DOHH2 (cell line): Measurements from ENCODE around the gene SLC2A9.

Source experiments
- H3F3A ChIP-seq: fragments of 200-600 bp; sonication (generic), shearing (Covaris generic); 2 replicates; pipeline ENCODE4 v1.6.0; 2016; ENCODE audit warnings: antibody characterized with exemption, mild to moderate bottlenecking; ENCODE audit not compliant: control insufficient read depth, insufficient read depth
- H3K27ac ChIP-seq: fragments of 200-600 bp; sonication (generic); 2 replicates; pipeline ENCODE4 v1.5.1; 2014; ENCODE audit warnings: low read depth, mild to moderate bottlenecking, low read length, moderate library complexity
- H3K27me3 ChIP-seq: fragments of 200-600 bp; sonication (generic); 2 replicates; pipeline ENCODE4 v1.6.1; 2014; ENCODE audit warnings: mild to moderate bottlenecking, low read length, mixed read lengths; ENCODE audit not compliant: control insufficient read depth
- H3K36me3 ChIP-seq: fragments of 200-600 bp; sonication (generic); 2 replicates; pipeline ENCODE4 v1.6.1; 2014; ENCODE audit warnings: mild to moderate bottlenecking, low read length, moderate library complexity, mixed read lengths; ENCODE audit not compliant: control insufficient read depth
- H3K4me1 ChIP-seq: fragments of 200-600 bp; sonication (generic); 2 replicates; pipeline ENCODE4 v1.6.1; 2014; ENCODE audit warnings: mild to moderate bottlenecking, low read length, mixed read lengths; ENCODE audit not compliant: control insufficient read depth
- H3K4me2 ChIP-seq: fragments of 200-600 bp; sonication (generic); 2 replicates; pipeline ENCODE4 v1.6.0; 2014; ENCODE audit warnings: mild to moderate bottlenecking, low read length, moderate library complexity
- H3K4me3 ChIP-seq: fragments of 200-600 bp; sonication (generic); 2 replicates; pipeline ENCODE4 v1.5.1; 2014; ENCODE audit warnings: mild to moderate bottlenecking, low read length, mixed read lengths
- H3K79me2 ChIP-seq: fragments of 200-600 bp; sonication (generic); 2 replicates; pipeline ENCODE4 v1.6.1; 2014; ENCODE audit warnings: mild to moderate bottlenecking, low read length, mixed read lengths; ENCODE audit not compliant: control insufficient read depth
- H3K9me2 ChIP-seq: fragments of 200-600 bp; sonication (generic); replicated peaks from 2 replicates; pipeline ENCODE4 v1.6.1; 2014; ENCODE audit warnings: mild to moderate bottlenecking, low read length, mixed read lengths; ENCODE audit not compliant: control insufficient read depth
- H3K9me3 ChIP-seq: fragments of 200-600 bp; sonication (generic); 2 replicates; pipeline ENCODE4 v1.6.1; 2014; ENCODE audit warnings: antibody characterized with exemption, low read length, mixed read lengths; ENCODE audit not compliant: control insufficient read depth, insufficient read depth
- H4K20me1 ChIP-seq: fragments of 200-600 bp; sonication (generic); 2 replicates; pipeline ENCODE4 v1.6.0; 2014; ENCODE audit warnings: low read depth, mild to moderate bottlenecking, antibody characterized with exemption, low read length, moderate library complexity; ENCODE audit not compliant: control insufficient read depth, insufficient read depth
- CTCF ChIP-seq: fragments of 200-600 bp; sonication (generic); IDR thresholded peaks from one replicate; pipeline ENCODE4 v1.5.1; 2014; ENCODE audit warnings: antibody characterized with exemption, mild to moderate bottlenecking, low read depth, low read length; ENCODE audit not compliant: poor library complexity, severe bottlenecking
- EZH2phosphoT487 ChIP-seq: fragments of 200-600 bp; sonication (generic); IDR thresholded peaks from 2 replicates; pipeline ENCODE4 v1.6.1; 2017; ENCODE audit warnings: borderline replicate concordance, mild to moderate bottlenecking, antibody characterized with exemption, low read length, moderate library complexity, mixed read lengths

SLC2A9 gene

GRCh38 chr4:9933184-9933583 is 88.1 kb downstream of the SLC2A9 start:
- Histone ChIP-seq H3K27ac (no peak overlapping the region), H4K20me1 (no peaks in the 10 kb centered on the region), H3K4me2 (no peak overlapping the region), H3F3A (no peaks in the 10 kb centered on the region), H3K4me1 (no peaks in the 10 kb centered on the region), H3K9me3 (no peaks in the 10 kb centered on the region), H3K4me3 (no peak overlapping the region), H3K36me3 (no peaks in the 10 kb centered on the region), H3K9me2 (no peaks in the 10 kb centered on the region), H3K79me2 (no peaks in the 10 kb centered on the region), H3K27me3 (no peaks in the 10 kb centered on the region)
- TF ChIP-seq EZH2phosphoT487 (no peak), CTCF (no peak)

- no peak overlapping the region for H3K4me3 ChIP-seq
- no peaks in the 10 kb centered on the region for H3F3A ChIP-seq
These were observed 88.5 kb downstream of the SLC2A9 start for GRCh38 chr4:9932771-9933170.

GRCh38 chr4:9931146-9931545 is 90.2 kb downstream of the SLC2A9 start:
- no peak overlapping the region for H3K4me3 ChIP-seq
- no peaks in the 10 kb centered on the region for H4K20me1 ChIP-seq
- no peak overlapping the region for H3K27ac ChIP-seq
- H3K79me2 ChIP-seq: no peaks in the 10 kb centered on the region
- no peaks in the 10 kb centered on the region for H3K36me3 ChIP-seq
- no peaks in the 10 kb centered on the region for H3K9me3 ChIP-seq
- TF ChIP-seq EZH2phosphoT487 (no peak), CTCF (no peak)
- H3F3A ChIP-seq: no peaks in the 10 kb centered on the region
- no peaks in the 10 kb centered on the region for H3K4me1 ChIP-seq
- no peaks in the 10 kb centered on the region for H3K27me3 ChIP-seq
- H3K9me2 ChIP-seq: no peaks in the 10 kb centered on the region
- H3K4me2 ChIP-seq: no peak overlapping the region

More at GRCh38 chr4:9932771-9933170, 88.5 kb downstream of the SLC2A9 start:
- no peak for TF ChIP-seq CTCF
- TF ChIP-seq EZH2phosphoT487: no peak
- Histone ChIP-seq H3K79me2 (no peaks in the 10 kb centered on the region), H3K27me3 (no peaks in the 10 kb centered on the region), H4K20me1 (no peaks in the 10 kb centered on the region), H3K9me2 (no peaks in the 10 kb centered on the region), H3K4me2 (no peak overlapping the region), H3K36me3 (no peaks in the 10 kb centered on the region), H3K27ac (no peak overlapping the region), H3K9me3 (no peaks in the 10 kb centered on the region), H3K4me1 (no peaks in the 10 kb centered on the region)

GRCh38 chr4:9929111-9929510 is 92.2 kb downstream of the SLC2A9 start:
- H3K27ac ChIP-seq: no peak overlapping the region
- no peaks in the 10 kb centered on the region for H3K4me1 ChIP-seq
- H4K20me1 ChIP-seq: no peaks in the 10 kb centered on the region
- no peaks in the 10 kb centered on the region for H3K36me3 ChIP-seq
- H3K27me3 ChIP-seq: no peaks in the 10 kb centered on the region
- no peak overlapping the region for H3K4me3 ChIP-seq
- TF ChIP-seq CTCF (no peak), EZH2phosphoT487 (no peak)
- H3F3A ChIP-seq: no peaks in the 10 kb centered on the region
- no peaks in the 10 kb centered on the region for H3K9me2 ChIP-seq
- H3K79me2 ChIP-seq: no peaks in the 10 kb centered on the region
- H3K4me2 ChIP-seq: no peak overlapping the region
- no peaks in the 10 kb centered on the region for H3K9me3 ChIP-seq
